ENCODE data around the gene CUEDC1.

GRCh38 chr17:57925361-57925990 is 29.7 kb downstream of the CUEDC1 start:
- TF ChIP-seq CTCF (IDR thresholded peaks at IDR 0.05) = no peak
- TF ChIP-seq POLR2A (IDR thresholded peaks at IDR 0.05) = no peak
